DOHH2 (cell line): ENCODE measurements around the gene DNAJC18.

Source experiments
- H3F3A ChIP-seq: fragments of 200-600 bp; sonication (generic), shearing (Covaris generic); 2 replicates; pipeline ENCODE4 v1.6.0; 2016; ENCODE audit warnings: antibody characterized with exemption, mild to moderate bottlenecking; ENCODE audit not compliant: control insufficient read depth, insufficient read depth
- H3K27ac ChIP-seq: fragments of 200-600 bp; sonication (generic); 2 replicates; pipeline ENCODE4 v1.5.1; 2014; ENCODE audit warnings: low read depth, mild to moderate bottlenecking, low read length, moderate library complexity
- H3K27me3 ChIP-seq: fragments of 200-600 bp; sonication (generic); 2 replicates; pipeline ENCODE4 v1.6.1; 2014; ENCODE audit warnings: mild to moderate bottlenecking, low read length, mixed read lengths; ENCODE audit not compliant: control insufficient read depth
- H3K36me3 ChIP-seq: fragments of 200-600 bp; sonication (generic); 2 replicates; pipeline ENCODE4 v1.6.1; 2014; ENCODE audit warnings: mild to moderate bottlenecking, low read length, moderate library complexity, mixed read lengths; ENCODE audit not compliant: control insufficient read depth
- H3K4me1 ChIP-seq: fragments of 200-600 bp; sonication (generic); 2 replicates; pipeline ENCODE4 v1.6.1; 2014; ENCODE audit warnings: mild to moderate bottlenecking, low read length, mixed read lengths; ENCODE audit not compliant: control insufficient read depth
- H3K4me2 ChIP-seq: fragments of 200-600 bp; sonication (generic); 2 replicates; pipeline ENCODE4 v1.6.0; 2014; ENCODE audit warnings: mild to moderate bottlenecking, low read length, moderate library complexity
- H3K4me3 ChIP-seq: fragments of 200-600 bp; sonication (generic); 2 replicates; pipeline ENCODE4 v1.5.1; 2014; ENCODE audit warnings: mild to moderate bottlenecking, low read length, mixed read lengths
- H3K79me2 ChIP-seq: fragments of 200-600 bp; sonication (generic); 2 replicates; pipeline ENCODE4 v1.6.1; 2014; ENCODE audit warnings: mild to moderate bottlenecking, low read length, mixed read lengths; ENCODE audit not compliant: control insufficient read depth
- H3K9me2 ChIP-seq: fragments of 200-600 bp; sonication (generic); replicated peaks from 2 replicates; pipeline ENCODE4 v1.6.1; 2014; ENCODE audit warnings: mild to moderate bottlenecking, low read length, mixed read lengths; ENCODE audit not compliant: control insufficient read depth
- H3K9me3 ChIP-seq: fragments of 200-600 bp; sonication (generic); 2 replicates; pipeline ENCODE4 v1.6.1; 2014; ENCODE audit warnings: antibody characterized with exemption, low read length, mixed read lengths; ENCODE audit not compliant: control insufficient read depth, insufficient read depth
- H4K20me1 ChIP-seq: fragments of 200-600 bp; sonication (generic); 2 replicates; pipeline ENCODE4 v1.6.0; 2014; ENCODE audit warnings: low read depth, mild to moderate bottlenecking, antibody characterized with exemption, low read length, moderate library complexity; ENCODE audit not compliant: control insufficient read depth, insufficient read depth
- CTCF ChIP-seq: fragments of 200-600 bp; sonication (generic); IDR thresholded peaks from one replicate; pipeline ENCODE4 v1.5.1; 2014; ENCODE audit warnings: antibody characterized with exemption, mild to moderate bottlenecking, low read depth, low read length; ENCODE audit not compliant: poor library complexity, severe bottlenecking
- EZH2phosphoT487 ChIP-seq: fragments of 200-600 bp; sonication (generic); IDR thresholded peaks from 2 replicates; pipeline ENCODE4 v1.6.1; 2017; ENCODE audit warnings: borderline replicate concordance, mild to moderate bottlenecking, antibody characterized with exemption, low read length, moderate library complexity, mixed read lengths

The DNAJC18 gene

GRCh38 chr5:139458580-139459407 is 19.5 kb upstream of the DNAJC18 start:
- peaks cover 7% of the 10 kb centered on the region; the same call in 1 of the 2 replicates for H3K27me3 ChIP-seq
- TF ChIP-seq CTCF (no peak), EZH2phosphoT487 (no peak)
- H3K9me3 ChIP-seq: no peaks in the 10 kb centered on the region
- H3K79me2 ChIP-seq: no peaks in the 10 kb centered on the region
- 0 out of 2 replicates have a peak, but pooled peaks cover 5% of the 10 kb centered on the region for H3K4me1 ChIP-seq
- H4K20me1 ChIP-seq: no peaks in the 10 kb centered on the region
- no peaks in the 10 kb centered on the region for H3K36me3 ChIP-seq
- no peaks in the 10 kb centered on the region for H3F3A ChIP-seq
- H3K27ac ChIP-seq: no peak overlapping the region
- no peak overlapping the region for H3K4me2 ChIP-seq
- H3K4me3 ChIP-seq: no peak overlapping the region
- no peaks in the 10 kb centered on the region for H3K9me2 ChIP-seq

GRCh38 chr5:139457653-139458306 is 18.5 kb upstream of the DNAJC18 start:
- H3K79me2 ChIP-seq: no peaks in the 10 kb centered on the region
- H3K4me1 ChIP-seq: 0 out of 2 replicates have a peak, but pooled peaks cover 5% of the 10 kb centered on the region
- no peak overlapping the region for H3K27ac ChIP-seq
- no peaks in the 10 kb centered on the region for H3F3A ChIP-seq
- no peak overlapping the region for H3K4me2 ChIP-seq
- H4K20me1 ChIP-seq: no peaks in the 10 kb centered on the region
- no peaks in the 10 kb centered on the region for H3K9me3 ChIP-seq
- no peak overlapping the region for H3K4me3 ChIP-seq
- no peaks in the 10 kb centered on the region for H3K36me3 ChIP-seq
- H3K27me3 ChIP-seq: peaks cover 7% of the 10 kb centered on the region; the same call in 1 of the 2 replicates
- TF ChIP-seq CTCF: no peak
- TF ChIP-seq EZH2phosphoT487: no peak
- H3K9me2 ChIP-seq: no peaks in the 10 kb centered on the region

GRCh38 chr5:139457241-139457640 is 17.9 kb upstream of the DNAJC18 start:
- Histone ChIP-seq H3K9me2 (no peaks in the 10 kb centered on the region), H3K9me3 (no peaks in the 10 kb centered on the region), H3K36me3 (no peaks in the 10 kb centered on the region), H3K4me3 (no peak overlapping the region), H3K27me3 (peaks cover 5% of the 10 kb centered on the region; the same call in 1 of the 2 replicates), H4K20me1 (no peaks in the 10 kb centered on the region), H3K27ac (no peak overlapping the region), H3K79me2 (no peaks in the 10 kb centered on the region), H3F3A (no peaks in the 10 kb centered on the region), H3K4me1 (0 out of 2 replicates have a peak, but pooled peaks cover 5% of the 10 kb centered on the region), H3K4me2 (no peak overlapping the region)
- TF ChIP-seq EZH2phosphoT487 (no peak), CTCF (no peak)
